ENCODE data around the gene WLS. TPM values are rescaled to one million over a fixed set of nuclear protein-coding genes. Genes with fewer than 3 reads are reported as not detected.

WLS gene
- total RNA-seq, 1 donor from 2014 or later = 99.6 TPM

- Mint-ChIP-seq H3K4me1 (ENCODE audit: unreplicated experiment) (peaks cover 34% of the 10 kb centered on the region), H3K27ac (ENCODE audit: unreplicated experiment) (peak overlapping the region; percentile 34), H3K9me3 (ENCODE audit: unreplicated experiment) (no peaks in the 10 kb centered on the region), H3K4me3 (ENCODE audit: unreplicated experiment) (peak overlapping the region; percentile 94), H3K27me3 (ENCODE audit: unreplicated experiment) (peaks cover 12% of the 10 kb centered on the region), H3K36me3 (ENCODE audit: low read depth, unreplicated experiment) (no peaks in the 10 kb centered on the region)
- DNase-seq (ENCODE audit: low spot score) = peak; percentile 4
- TF ChIP-seq CTCF (IDR thresholded peaks at IDR 0.05; ENCODE audit: unreplicated experiment) = no peak
Measured at GRCh38 chr1:68229650-68230483, 2.5 kb downstream of the WLS start.

- DNase-seq (ENCODE audit: low spot score) = no peak
- H3K9me3 Mint-ChIP-seq (ENCODE audit: unreplicated experiment) = no peaks in the 10 kb centered on the region
- peaks cover 41% of the 10 kb centered on the region for H3K4me1 Mint-ChIP-seq (ENCODE audit: unreplicated experiment)
- peaks cover 12% of the 10 kb centered on the region for H3K27me3 Mint-ChIP-seq (ENCODE audit: unreplicated experiment)
- H3K4me3 Mint-ChIP-seq (ENCODE audit: unreplicated experiment) = no peak overlapping the region
- peak overlapping the region; percentile 11 for H3K27ac Mint-ChIP-seq (ENCODE audit: unreplicated experiment)
- TF ChIP-seq CTCF (IDR thresholded peaks at IDR 0.05; ENCODE audit: unreplicated experiment) = no peak
- H3K36me3 Mint-ChIP-seq (ENCODE audit: low read depth, unreplicated experiment) = no peaks in the 10 kb centered on the region
Measured at GRCh38 chr1:68228851-68229250, 3.5 kb downstream of the WLS start.

- Mint-ChIP-seq H3K4me3 (ENCODE audit: unreplicated experiment) (no peak overlapping the region), H3K27me3 (ENCODE audit: unreplicated experiment) (peaks cover 9% of the 10 kb centered on the region), H3K4me1 (ENCODE audit: unreplicated experiment) (peaks cover 35% of the 10 kb centered on the region)
Measured at GRCh38 chr1:68227598-68227997, 4.7 kb downstream of the WLS start.

GRCh38 chr1:68225781-68226180, 6.5 kb downstream of the WLS start:
- DNase-seq (ENCODE audit: low spot score) = no peak
- peaks cover 6% of the 10 kb centered on the region for H3K27me3 Mint-ChIP-seq (ENCODE audit: unreplicated experiment)
- no peaks in the 10 kb centered on the region for H3K36me3 Mint-ChIP-seq (ENCODE audit: low read depth, unreplicated experiment)

More at GRCh38 chr1:68227598-68227997, 4.7 kb downstream of the WLS start:
- Mint-ChIP-seq H3K36me3 (ENCODE audit: low read depth, unreplicated experiment) (no peaks in the 10 kb centered on the region), H3K9me3 (ENCODE audit: unreplicated experiment) (no peaks in the 10 kb centered on the region), H3K27ac (ENCODE audit: unreplicated experiment) (no peak overlapping the region)
- no peak for TF ChIP-seq CTCF (IDR thresholded peaks at IDR 0.05; ENCODE audit: unreplicated experiment)
- no peak for DNase-seq (ENCODE audit: low spot score)

More at GRCh38 chr1:68225781-68226180, 6.5 kb downstream of the WLS start:
- Mint-ChIP-seq H3K9me3 (ENCODE audit: unreplicated experiment) (no peaks in the 10 kb centered on the region), H3K4me1 (ENCODE audit: unreplicated experiment) (peaks cover 44% of the 10 kb centered on the region), H3K27ac (ENCODE audit: unreplicated experiment) (no peak overlapping the region), H3K4me3 (ENCODE audit: unreplicated experiment) (no peak overlapping the region)
- no peak for TF ChIP-seq CTCF (IDR thresholded peaks at IDR 0.05; ENCODE audit: unreplicated experiment)

Data from endothelial cell (in vitro differentiated cells).